Measurements from ENCODE around the gene MIDN.
"Not testable (repeated sequence)": the region's sequence is repeated elsewhere in the genome, so short reads cannot be mapped to it uniquely, and the experiment has no call there.

The MIDN gene

DNA sequence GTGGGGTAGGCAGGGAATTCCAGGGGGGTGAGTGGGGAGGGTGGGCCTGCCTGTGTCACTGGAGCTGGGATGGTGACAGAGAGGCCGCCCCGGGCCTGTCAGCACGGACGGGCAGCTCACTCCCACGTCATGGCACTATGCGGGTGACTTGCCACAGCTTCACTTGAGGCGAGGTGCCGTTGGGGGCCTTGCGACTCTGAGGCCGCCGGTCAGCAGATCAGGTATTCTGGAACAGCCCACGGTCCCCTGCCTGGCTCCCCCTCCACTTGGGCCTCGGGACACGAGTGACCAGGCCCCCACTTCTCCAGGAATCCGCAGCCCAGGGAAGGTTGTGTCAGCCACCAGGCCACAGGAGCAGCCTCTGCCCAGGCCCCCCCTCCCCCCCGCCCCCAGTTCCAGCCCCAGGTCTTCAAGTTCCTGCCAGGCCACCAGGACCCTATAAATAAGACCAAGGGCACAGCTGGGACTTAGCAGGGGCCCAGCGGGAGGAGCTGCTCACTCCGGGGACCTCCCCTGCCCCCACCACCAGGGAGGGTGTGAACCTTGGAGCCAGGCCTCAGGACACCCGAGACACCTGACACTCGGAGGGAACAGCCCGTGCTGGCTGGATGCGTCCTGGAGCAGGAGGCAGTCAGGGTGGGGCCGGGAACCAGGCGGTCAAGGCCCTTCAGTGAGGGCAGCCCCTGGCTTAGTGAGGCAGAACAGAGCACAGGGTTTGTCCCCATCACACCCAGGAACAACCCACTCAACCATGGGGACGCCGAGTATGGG is 2.7 kb upstream of the MIDN start:
- H3K4me3 ChIP-seq (ENCODE audit: low read depth, low read length), result no peak overlapping the region

DNA sequence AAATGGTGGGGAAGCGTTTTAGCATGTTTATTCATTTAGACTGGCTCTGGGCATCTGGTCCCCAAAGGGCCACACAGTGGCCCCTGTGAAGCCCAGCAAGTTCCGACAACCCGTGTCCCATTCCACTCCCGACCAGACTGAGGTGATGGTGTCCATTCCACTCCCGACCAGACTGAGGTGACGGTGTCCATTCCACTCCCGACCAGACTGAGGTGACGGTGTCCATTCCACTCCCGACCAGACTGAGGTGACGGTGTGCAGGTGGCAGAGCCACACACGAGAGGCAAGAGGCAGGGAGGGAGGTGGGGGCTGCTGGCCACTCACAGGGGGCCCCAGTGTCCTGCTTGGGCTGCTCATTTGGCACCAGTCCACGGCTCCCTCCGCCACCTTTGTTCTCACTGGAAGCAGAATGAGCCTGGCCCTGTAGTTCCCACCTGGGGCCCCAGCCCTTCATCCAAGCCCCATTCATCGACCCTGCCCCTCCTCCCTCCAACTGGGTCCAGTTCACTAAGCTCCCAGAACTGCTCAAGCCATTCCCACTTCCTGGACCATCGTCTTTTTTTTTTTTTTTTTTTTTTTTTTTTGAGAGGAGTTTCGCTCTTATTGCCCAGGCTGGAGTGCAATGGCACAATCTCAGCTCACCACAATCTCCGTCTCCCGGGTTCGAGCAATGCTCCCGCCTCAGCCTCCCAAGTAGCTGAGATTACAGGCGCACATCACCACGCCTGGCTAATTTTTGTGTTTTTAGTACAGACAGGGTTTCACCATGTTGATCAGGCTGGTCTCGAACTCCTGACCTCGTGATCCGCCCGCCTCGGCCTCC is 1.9 kb upstream of the MIDN start:
- H3K4me3 ChIP-seq (ENCODE audit: low read depth, low read length), result not testable (repeated sequence)

More for the DNA sequence above, 2.7 kb upstream of the MIDN start:
- TF ChIP-seq, protein P1, sequence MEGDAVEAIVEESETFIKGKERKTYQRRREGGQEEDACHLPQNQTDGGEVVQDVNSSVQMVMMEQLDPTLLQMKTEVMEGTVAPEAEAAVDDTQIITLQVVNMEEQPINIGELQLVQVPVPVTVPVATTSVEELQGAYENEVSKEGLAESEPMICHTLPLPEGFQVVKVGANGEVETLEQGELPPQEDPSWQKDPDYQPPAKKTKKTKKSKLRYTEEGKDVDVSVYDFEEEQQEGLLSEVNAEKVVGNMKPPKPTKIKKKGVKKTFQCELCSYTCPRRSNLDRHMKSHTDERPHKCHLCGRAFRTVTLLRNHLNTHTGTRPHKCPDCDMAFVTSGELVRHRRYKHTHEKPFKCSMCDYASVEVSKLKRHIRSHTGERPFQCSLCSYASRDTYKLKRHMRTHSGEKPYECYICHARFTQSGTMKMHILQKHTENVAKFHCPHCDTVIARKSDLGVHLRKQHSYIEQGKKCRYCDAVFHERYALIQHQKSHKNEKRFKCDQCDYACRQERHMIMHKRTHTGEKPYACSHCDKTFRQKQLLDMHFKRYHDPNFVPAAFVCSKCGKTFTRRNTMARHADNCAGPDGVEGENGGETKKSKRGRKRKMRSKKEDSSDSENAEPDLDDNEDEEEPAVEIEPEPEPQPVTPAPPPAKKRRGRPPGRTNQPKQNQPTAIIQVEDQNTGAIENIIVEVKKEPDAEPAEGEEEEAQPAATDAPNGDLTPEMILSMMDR (IDR thresholded peaks at IDR 0.05; ENCODE audit: borderline replicate concordance, insufficient read depth, low read depth, low read length), result no peak

DNA sequence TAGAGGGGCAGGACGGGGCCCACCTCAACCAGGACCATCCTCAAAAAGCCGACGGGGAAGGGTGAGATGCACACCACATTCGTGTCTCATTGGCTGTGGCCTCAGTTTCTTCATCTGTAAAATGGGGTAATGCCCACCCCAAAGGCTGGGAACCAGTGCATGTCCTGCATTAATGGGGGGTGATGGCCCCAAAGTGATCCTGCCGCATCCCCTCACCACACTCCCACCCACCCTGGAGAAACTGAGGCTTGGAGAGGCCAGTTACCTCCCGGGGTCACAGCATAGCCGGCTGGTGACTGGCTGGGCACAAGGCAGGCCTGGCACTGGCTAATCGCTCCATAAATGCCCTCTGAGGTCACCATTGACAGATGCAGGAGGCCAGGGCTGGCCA is 640 bp upstream of the MIDN start:
- peak overlapping the region; percentile 70 for H3K4me3 ChIP-seq (ENCODE audit: low read depth, low read length)
- TF ChIP-seq, protein P1 (IDR thresholded peaks at IDR 0.05; ENCODE audit: borderline replicate concordance, insufficient read depth, low read depth, low read length), result no peak

DNA sequence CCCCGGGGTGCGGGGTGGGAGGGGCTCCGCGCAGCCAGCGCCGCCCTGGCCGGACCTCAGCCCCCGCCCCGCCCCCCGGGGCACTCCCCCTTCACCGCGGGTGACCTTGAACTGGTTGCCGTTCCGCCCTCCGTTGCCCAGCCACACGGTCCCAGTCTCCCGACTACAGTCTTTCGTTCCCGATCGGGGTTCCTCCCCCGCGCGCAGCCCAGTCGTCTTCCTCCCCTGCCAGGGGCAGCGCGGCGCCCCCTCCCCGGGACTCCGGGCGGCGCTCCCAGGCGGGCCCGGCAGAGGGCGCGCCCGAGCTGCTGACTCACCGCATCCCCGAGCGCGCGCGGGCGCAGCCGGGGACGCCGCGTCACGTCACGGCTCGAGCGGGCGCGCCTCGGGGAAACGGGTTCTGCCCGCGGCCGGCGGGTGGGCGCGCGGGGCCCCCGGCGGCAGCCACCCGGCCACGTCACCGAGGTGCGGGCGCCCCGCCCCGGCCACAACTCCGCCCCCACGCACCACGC is 459 bp downstream of the MIDN start:
- TF ChIP-seq, protein P1 (IDR thresholded peaks at IDR 0.05; ENCODE audit: borderline replicate concordance, insufficient read depth, low read depth, low read length), result peak; percentile 96
- H3K4me3 ChIP-seq (ENCODE audit: low read depth, low read length), result peak overlapping the region; percentile 70

DNA sequence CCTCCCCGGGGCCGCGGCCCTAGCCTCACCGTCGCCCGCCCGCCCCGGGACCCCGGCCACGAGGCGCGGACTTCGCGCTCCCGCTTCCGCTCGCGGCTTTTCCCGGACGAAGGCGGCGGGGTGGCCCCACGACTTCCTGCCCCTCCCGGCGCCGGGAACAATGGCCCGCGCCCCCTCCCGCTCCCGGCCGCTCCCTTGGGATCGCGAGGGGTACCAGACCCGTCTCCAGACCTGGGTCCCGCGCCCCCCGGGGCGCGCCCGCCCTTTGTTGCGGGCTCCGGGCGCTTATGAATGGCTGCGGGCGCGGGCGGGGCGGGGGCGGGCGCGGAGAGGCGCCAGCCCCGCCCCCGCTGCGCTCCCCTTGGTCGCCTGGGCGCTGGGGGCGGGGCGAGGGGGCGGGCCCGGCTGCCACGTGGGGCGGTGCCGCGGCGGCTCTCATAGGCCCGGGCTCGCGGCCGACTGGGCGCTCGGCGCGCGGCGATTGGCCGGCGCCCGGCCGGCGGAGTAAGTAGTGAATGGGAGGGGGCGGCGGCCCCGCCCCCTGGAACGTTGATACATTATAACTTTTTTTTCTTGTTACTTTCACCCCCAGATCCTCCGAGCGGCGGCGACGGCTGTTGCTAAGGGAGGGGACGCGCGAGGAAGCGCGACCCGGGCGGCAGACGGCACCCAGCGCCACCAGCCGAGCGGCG is 1.1 kb downstream of the MIDN start:
- TF ChIP-seq, protein P1 (IDR thresholded peaks at IDR 0.05; ENCODE audit: borderline replicate concordance, insufficient read depth, low read depth, low read length), result no peak
- peak overlapping the region; percentile 73 for H3K4me3 ChIP-seq (ENCODE audit: low read depth, low read length)

DNA sequence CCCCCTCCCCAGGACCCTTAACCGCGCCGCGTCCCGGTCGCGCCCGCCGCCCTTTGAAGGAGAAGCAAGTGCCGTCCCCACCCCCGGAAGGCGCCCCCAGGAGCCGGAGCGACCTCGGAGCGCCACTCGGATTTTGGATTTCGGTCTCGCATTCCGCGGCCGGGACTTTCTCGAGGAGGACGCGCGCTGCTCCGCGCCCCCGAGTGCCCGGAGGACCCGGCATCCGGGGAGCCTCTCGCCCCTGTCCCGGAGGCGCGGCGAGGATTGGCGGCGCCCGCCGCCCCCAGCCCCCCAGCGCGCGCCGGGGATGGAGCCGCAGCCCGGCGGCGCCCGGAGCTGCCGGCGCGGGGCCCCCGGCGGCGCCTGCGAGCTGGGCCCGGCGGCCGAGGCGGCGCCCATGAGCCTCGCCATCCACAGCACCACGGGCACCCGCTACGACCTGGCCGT is 1.6 kb downstream of the MIDN start:
- H3K4me3 ChIP-seq (ENCODE audit: low read depth, low read length), result peak overlapping the region; percentile 73

More for the DNA sequence above, 1.6 kb downstream of the MIDN start:
- TF ChIP-seq, protein P1 (IDR thresholded peaks at IDR 0.05; ENCODE audit: borderline replicate concordance, insufficient read depth, low read depth, low read length), result no peak
